GM21447 (cell line): ENCODE measurements around the gene OST4.
A peak's percentile ranks its signal among the peaks of the same experiment; 100 is the strongest.

Source experiments
- ATAC-seq: cut with Tn5 transposase; IDR thresholded peaks from one replicate; pipeline ENCODE4 v1.9.1; 2021; ENCODE audit not compliant: unreplicated experiment

OST4 gene

DNA sequence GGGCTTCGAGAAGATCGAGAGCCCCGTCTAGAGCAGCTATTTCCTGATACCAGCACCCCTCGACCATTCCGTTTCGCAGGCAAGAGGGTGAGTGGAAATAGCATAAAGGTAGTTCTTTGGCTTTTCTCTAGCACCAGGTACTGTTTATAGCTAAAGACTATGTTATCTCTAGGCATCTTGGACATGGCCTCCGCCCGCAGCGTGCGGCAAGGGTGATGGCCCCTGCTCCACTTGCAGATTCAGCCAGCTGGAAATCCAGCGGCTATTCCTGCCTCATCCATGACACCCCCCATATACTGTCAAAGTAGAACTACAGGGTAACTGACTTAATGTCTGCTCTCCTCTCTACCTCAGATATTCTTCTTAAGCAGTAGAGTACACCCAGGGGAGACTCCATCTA lies 16.7 kb downstream of the OST4 start:
- ATAC-seq = no peak

DNA sequence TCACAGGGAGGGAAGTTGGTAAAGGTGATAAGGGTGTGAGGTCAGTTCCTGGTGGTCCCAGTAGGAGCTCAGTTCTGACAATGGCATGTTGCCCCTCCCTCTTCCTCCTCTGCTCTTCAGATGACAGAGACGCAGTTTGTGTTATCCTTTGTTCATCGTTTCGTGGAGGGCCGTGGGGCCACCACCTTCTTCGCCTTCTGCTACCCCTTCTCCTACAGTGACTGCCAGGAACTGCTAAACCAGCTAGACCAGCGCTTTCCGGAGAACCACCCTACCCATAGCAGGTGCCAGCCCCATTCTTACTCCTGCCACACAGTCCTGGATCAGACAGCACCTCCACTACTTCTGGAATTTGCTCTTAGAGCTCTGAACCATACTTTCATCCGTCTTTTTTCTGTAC lies 17.7 kb downstream of the OST4 start:
- ATAC-seq = no peak

DNA sequence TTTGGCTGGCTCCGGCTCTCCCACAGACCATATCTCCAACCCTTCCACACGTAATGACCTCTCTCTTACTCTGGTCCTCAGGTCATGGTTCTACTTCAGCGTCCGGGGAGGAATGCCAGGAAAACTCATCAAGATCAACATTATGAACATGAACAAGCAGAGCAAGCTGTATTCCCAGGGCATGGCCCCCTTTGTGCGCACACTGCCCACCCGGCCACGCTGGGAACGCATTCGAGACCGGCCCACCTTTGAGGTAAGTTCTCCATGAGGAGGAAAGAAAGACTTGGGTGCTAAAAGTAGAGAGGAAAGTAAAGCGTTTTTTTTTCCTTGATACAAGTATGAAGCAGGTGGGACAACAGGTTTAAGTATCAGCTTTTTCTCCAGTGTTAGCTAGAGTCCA lies 18.1 kb downstream of the OST4 start:
- no peak for ATAC-seq

DNA sequence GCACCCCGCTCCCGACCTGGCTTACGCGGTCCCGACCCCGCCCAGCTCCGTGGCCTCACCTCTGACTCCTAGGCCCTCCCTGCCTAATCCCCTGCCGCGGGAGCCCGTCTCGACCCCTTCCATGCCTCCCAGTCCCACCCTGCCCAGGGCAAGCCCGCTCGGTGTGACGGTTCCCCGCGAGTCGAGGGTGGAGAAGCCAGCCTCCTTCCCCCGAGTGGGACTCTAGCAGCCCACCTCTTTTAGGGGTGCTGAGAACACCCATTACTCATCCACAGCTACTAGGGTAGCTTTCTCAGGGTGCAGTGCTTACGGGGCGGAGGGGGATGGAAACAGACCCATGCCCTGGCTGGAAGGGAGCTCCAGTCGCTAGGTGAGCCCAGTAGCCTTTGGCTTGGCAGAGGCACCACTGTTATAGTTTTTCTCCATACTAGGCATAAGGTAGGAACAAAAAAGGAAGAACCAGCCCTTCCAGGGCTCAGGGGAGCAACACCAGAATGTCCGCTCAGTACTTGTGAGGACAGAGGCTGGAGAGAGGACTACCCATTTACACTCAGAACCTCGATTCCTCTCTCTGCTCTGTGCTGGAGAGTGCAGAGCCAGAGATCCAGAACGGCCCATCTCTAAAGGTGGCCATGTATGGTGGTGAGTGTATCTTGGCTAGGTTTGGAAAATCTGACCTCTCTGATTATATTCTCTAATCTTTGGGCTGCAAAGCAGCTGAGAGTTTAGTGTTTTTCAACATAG lies 19.4 kb downstream of the OST4 start:
- no peak for ATAC-seq

DNA sequence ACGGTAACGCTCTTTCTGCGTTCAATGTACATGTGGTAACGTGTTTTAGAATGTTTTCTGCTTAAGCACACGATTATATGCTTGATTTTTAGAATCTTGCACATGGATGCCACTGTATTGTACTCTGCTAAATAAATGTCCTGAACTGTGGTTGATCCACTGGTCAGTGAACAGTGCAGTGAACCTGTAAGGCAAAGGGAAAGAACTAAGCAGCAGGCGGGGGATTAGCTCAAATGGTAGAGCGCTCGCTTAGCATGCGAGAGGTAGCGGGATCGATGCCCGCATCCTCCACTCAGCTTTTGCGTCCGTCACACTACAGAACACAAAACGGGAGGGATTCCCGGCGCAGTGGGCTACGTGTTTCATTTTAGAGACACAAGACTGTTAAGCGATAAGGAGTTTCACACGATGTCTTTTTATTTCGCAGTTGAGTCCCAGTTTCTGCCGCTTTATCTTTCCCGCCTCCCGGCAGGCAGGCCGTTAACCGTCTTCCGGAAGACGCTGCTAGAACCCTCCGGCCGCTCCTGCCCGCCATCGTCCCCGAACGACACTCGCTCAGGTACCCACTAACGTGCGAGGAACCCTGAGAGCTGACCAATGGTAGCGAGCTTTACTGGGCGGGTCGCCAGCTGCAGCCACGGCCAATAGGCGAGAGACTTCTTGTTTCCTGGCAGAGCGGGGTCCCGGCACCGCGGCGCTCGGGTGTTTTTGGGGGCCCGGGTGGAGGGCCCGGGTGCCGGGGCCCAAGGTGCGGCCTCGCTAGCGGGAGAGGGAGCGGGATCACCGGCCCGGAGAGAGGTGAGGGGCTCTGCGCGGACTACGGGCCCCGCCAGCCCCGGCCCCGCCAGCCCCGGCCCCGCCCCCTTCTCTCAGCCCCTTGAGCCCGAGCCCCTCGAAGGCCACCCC lies 20.2 kb downstream of the OST4 start, which contains the start of gene AGBL5:
AGBL5 (plus strand) TSS at position 673 of the 906 bp plus-strand sequence. CDS start 1,291 bp downstream, outside the sequence.
- peak; percentile 63 for ATAC-seq

DNA sequence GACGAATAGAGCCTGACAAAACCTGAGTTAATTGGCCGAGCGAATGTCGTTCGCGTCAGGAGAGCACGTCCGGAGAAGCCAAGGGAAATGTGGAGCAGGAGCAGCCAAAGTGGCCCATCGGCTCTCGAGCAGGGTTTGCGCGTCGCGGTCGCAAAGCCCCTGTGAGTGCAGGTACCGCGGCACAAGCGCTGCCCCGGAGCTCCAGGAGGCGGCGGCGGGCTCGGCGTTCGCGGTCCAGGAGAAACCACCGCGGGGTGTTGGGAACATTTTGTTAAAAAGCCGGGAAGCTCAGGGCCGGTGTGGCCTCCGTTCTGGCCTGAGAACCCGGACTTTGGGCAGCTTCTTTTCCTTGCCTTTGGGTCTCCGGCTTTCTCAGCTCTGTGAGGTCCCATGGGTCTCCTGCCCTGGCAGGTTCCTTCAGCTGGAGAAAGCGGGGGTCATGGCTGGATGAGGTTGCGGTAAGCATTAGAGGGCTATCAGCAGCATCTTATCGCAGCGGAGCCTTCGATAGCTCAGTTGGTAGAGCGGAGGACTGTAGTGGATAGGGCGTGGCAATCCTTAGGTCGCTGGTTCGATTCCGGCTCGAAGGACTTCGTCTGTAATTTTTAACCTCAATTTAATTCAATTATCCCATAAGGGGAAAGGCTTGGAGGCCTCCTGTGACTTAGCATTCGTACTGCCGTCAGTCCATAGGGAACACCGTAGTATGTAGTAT lies 21.0 kb downstream of the OST4 start:
- ATAC-seq = peak; percentile 60

DNA sequence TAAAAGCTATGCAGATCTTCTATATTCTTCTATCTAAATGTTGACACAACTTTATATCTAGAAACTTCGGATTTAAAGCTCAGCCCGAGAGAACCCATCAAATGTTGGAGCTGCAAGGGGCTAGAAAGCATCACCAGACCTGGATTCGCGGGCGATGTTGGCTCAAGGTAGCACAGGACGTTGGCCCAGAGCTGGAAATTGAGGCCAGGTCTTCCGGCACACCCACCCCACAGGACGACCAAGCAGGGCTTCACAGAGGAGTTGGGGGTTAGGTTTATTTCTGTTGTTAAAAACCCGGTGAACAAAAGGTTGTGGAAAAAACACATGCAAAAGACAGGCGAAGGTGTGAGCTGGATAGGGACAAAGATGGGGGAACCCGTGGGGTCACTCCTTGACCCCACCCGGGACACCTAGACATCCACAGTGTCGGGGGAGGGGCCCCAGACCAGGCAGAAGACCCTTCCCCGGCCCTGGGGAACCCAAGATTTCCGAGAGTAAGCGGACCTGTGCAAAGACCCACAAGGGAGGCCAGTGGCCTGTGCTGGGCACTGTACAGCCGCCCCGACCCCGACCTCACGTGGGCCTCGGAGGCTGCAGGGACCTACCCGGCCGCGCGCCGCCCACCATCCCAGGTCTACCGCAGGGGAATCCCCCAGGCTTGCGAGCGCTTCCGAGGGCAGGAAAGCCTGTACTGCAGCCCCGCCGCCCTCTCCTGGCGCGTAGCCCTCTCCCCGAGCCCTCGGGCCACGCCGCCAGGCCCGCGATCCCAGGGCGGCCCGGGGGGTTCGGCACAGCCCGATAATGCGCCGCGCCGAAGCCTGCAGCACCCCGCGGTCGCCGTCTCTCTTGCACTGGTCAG lies 21.8 kb downstream of the OST4 start:
- peak; percentile 29 for ATAC-seq

DNA sequence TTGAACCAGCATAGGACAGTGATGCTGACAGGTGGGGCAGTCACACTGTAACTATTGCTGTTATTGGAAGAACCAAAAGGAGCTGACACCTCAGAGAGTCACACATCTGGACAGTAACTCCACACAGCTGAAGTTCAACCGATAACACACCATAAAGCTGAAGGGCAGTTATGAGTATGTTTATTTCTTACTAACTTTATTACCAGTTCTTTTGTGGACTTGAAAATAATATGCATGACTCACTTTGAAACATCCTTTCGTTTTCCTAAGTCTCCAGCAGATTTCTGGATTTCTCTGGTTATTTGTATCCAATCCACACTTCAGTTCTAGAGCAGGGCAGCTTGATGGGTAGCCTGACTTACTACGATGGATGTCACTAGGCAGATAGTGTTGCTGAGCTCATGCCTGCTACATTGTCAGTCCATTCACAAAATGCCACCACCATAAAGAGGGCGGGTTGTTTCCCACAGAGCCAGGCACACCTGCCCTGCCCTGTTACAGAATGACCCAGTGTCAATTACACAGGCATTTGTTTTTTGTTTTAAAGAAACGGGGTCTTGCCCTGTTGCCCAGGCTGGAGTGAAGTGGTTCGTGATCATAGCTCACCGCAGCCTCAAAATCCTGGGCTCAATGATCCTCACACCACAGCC lies 28.3 kb downstream of the OST4 start:
- ATAC-seq = no peak

DNA sequence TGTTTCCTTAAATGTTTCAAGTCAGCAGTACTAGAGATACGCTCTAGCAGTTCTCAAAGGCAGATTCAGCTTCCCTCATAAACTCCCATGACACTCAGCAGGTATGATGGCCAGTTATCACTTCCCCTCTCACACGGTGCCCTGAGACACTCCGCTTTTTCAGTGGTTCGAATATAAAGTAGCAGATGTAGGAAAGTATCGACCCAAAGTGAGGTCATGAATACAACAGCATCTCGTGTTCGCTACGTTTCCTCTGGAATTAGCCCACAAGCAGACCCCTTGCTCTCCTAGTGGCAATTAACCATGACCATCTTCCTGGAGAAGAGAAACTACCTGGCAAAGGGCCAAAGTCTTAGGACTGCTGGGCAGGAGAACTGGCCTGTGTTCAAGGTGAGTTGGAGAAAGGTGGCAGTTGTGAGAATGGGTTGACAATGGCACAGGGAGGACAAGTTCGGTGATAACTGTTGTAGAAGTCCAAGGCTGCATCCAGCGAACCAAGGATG lies 29.2 kb downstream of the OST4 start:
- ATAC-seq = peak; percentile 68

DNA sequence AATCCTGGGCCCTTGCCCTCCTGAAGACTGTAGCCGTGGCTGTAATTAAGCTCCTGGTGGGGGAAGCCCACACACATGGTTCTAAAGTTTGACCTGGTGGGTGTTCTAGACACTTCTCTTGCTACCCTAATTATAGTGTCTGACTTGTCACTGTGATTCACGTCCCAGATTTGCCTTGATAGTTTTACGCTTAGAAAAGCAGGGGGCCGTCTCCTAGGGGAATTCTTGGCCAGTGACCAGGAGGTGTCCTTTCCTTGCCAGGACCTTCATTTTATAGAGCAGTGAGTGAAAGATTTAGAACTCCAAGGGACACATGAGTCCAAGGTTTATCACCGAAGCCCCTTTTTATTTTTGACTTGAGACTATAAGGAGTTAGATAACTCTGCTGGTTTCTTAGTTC lies 29.7 kb downstream of the OST4 start:
- ATAC-seq = peak; percentile 24

DNA sequence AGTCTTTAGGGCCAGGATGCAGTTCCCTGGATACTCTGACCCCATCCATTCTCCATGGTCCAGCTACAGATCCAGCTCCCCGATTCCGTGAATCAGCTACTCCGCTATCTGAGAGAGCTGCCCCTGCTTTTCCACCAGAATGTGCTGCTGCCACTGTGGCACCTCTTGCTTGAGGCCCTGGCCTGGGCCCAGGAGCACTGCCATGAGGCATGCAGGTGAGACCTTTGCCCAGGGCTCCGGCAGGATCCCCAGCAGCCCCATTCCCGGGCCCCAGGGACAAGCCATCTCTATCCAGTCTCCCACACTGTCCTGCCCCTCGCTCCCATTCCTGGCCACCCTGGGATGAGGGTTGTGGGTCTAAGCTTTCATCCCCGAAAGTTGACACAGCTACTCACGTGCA lies 31.2 kb downstream of the OST4 start:
- ATAC-seq = no peak

DNA sequence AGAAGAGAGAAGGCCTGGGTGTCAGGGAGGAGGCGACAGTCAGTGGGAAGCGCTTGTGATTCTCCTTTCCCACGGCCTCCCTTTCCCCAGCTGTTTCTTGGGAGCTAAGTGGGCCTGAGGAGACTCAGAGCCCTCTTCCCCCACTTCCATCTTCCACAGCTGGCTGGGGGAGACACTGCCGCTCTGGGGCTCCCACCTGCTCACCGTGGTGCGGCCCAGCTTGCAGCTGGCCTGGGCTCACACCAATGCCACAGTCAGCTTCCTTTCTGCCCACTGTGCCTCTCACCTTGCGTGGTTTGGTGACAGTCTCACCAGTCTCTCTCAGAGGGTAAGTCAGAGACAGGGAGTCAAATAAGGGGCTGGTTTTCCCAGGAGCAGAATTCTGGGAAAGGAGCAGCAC lies 31.6 kb downstream of the OST4 start:
- no peak for ATAC-seq

DNA sequence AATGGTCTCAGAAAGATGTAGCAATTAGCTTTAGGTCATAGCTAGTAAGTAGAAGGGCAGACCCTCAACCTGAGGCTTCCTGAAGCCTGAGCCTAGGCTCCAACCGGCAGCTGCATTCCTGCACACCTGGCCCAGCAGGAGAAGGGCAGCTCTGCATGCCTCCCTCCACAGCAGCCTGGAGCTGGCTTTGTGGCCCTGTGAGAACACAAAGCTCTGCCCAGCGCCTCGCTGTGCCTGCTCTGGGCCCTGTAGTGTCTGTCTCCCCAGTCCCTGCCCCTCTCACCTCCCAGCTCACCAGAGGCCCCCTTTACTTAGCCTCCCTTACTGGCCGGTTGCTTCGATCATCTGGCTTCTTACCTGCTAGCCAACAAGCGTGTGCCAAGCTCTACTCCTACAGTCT lies 32.0 kb downstream of the OST4 start:
- ATAC-seq = no peak

DNA sequence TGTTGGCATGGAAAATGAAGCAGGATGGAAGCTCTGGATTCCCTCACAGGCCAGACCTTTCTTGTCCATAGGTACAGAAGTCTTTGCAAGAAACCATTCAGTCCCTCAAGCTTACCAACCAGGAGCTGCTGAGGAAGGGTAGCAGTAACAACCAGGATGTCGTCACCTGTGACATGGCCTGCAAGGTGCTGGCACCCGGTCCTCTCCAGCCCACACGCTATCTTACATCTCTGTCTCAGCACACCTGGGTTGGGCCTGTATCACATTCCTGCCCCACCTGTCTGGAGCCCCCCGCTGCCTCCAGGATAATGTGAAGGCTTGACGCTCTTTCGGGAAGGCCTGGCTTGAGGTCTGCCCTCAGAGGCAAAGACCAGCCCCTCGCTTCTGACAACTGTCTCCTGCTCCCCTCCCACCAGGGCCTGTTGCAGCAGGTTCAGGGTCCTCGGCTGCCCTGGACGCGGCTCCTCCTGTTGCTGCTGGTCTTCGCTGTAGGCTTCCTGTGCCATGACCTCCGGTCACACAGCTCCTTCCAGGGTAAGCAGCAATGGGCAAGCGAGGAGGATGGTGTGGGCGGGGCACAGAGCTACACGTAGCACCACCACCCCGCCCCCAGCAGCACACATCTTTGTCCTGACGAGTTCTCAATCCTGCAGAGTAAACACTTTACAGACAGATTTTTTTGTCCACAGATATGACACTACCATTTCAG lies 32.7 kb downstream of the OST4 start:
- no peak for ATAC-seq

DNA sequence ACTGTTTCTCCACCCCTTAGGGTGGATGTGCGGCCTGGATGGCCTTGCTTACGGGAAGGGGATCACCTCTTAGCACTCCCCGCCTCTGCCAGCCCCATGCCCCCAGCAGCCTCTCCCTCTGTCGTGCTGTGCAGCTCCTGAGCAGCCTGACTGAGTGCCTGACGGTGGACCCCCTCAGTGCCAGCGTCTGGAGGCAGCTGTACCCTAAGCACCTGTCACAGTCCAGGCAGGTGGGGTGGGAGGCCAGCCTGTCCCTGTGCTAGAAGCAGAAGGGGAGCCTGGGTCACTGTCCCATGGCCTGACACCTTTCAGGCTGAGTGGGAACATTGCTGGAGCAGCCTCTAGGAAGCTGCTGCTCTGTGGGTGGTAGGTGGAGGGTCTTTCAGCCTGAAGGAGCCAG lies 33.4 kb downstream of the OST4 start:
- no peak for ATAC-seq

DNA sequence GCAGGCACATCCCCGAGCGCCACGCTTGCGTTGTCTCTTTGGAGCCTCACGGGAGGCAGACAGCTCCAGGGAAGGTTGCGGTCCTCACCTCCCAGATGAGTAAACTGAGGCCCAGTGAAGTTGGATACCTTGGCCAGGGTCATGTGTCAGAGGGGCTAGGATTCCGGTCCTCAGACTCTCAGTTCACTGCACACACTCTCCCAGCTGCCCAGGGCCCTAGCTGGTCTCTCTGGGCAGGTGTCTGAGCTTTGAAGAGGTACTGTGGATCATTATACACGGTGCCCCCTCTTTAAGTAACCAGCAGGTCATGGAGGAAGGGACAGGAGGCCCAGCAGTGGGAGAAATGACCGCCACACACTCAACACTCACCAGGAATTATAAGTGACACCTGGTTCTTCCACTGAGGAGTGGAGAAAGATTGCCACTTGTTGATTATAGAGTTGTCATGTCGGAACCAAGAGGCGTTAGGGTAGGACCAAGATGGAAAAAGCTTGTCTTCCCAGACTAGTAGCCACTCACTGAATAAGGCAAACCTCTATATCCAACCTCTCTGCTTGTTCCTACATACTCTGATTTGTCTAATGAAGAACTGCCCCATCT lies 38.1 kb downstream of the OST4 start:
- ATAC-seq = no peak

DNA sequence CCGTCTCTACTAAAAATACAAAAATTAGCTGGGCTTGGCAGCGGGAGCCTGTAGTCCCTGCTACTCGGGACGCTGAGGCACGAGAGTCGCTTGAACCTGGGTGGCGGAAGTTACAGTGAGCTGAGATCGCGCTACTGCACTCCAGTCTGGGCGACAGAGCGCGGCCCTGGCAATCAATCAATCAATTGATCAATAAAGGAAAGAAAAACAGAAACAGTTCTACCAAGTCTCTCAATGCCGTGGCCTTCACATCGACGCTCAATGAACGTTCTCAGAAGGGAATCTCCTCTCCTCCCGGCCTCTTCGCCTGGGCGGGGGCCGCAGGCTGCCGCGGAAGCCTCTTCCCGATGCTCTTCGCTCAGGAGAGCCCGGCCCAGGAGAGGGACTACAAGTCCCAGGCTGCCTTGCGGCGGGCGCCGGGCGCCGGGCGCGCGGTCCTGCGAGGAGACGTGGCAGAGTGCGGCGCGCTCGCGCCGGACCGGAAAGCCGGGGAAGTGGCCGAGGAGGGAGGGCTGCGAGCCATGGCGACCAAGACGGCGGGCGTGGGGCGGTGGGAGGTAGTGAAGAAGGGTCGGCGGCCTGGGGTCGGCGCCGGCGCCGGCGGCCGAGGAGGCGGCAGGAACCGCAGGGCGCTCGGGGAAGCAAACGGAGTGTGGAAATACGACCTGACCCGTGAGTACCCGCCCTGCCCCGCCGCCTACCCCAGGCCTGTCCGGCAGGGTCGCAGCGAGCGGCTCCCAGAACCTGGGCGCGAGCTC lies 38.8 kb downstream of the OST4 start, which contains the start of gene TMEM214:
TMEM214 (plus strand) TSS at position 471 of the 758 bp plus-strand sequence; CDS start at position 522, 51 bp downstream.
- ATAC-seq = peak; percentile 94

DNA sequence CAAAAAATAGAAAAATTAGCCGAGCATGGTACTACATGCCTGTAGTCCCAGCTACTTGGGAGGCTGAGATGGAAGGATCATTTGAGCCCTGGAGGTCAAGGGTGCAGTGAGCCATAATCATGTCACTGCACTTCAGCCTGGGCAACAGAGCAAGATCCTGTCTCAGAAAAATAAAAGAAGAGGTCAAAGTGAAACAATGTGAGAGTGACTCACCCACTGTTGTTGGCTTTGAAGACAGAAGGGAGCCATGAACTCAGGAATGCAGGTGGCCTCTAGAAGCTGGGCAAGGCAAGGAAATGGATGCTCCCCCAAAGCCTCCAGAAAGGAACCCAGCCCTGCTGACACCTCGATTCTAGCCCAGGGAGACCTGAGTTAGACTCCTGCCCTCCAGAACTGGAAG lies 42.4 kb downstream of the OST4 start:
- no peak for ATAC-seq
